HepG2 (cell line): ENCODE results near the gene TTLL4. TPM values are rescaled to one million over a fixed set of nuclear protein-coding genes. Genes with fewer than 3 reads are reported as not detected.
A peak's percentile ranks its signal among the peaks of the same experiment; 100 is the strongest.

Source experiments
- AHR ChIP-seq: IDR thresholded peaks from 2 replicates; pipeline ENCODE4 v1.6.1; 2018; ENCODE audit warnings: missing genetic modification reagents, missing compliant biosample characterization
- ELF3 ChIP-seq: IDR thresholded peaks from 2 replicates; pipeline ENCODE4 v1.6.1; 2016; ENCODE audit warnings: missing genetic modification reagents, missing compliant biosample characterization
- GABPA ChIP-seq, 2 experiments: IDR thresholded peaks; 2 replicates each; pipeline ENCODE4 v1.6.1; 2011 to 2016; ENCODE audit warnings: low read depth in 2 of 2, low read length in 1 of 2, missing biosample characterization in 1 of 2, missing genetic modification characterization in 1 of 2
- GATAD1 ChIP-seq: IDR thresholded peaks from 2 replicates; pipeline ENCODE4 v1.6.1; 2016; ENCODE audit warnings: missing genetic modification reagents, missing compliant biosample characterization
- IRF2 ChIP-seq: IDR thresholded peaks from 2 replicates; pipeline ENCODE4 v1.6.1; 2018; ENCODE audit warnings: missing genetic modification reagents, missing compliant biosample characterization
- JDP2 ChIP-seq: sonication (generic); formaldehyde crosslinking; IDR thresholded peaks from 2 replicates; pipeline ENCODE4 v1.8.1; 2022; ENCODE audit warnings: missing genetic modification reagents, borderline replicate concordance
- MIER2 ChIP-seq: IDR thresholded peaks from 2 replicates; pipeline ENCODE4 v1.6.1; 2016; ENCODE audit warnings: missing biosample characterization, missing genetic modification reagents
- MTA3 ChIP-seq: sonication (generic); formaldehyde crosslinking; IDR thresholded peaks from 2 replicates; pipeline ENCODE4 v1.4.0; 2020; ENCODE audit warnings: missing genetic modification reagents
- RBAK ChIP-seq: sonication (generic); formaldehyde crosslinking; IDR thresholded peaks from 2 replicates; pipeline ENCODE4 v1.5.1; 2020; ENCODE audit warnings: mild to moderate bottlenecking, missing genetic modification reagents
- RNF2 ChIP-seq: fragments of 450-650 bp; conservative IDR thresholded peaks from 2 replicates; pipeline ENCODE4 v1.6.1; 2016; ENCODE audit warnings: low read depth
- RXRA ChIP-seq: sonication (generic); formaldehyde crosslinking; IDR thresholded peaks from 2 replicates; pipeline ENCODE4 v1.5.1; 2020; ENCODE audit warnings: missing genetic modification reagents
- SALL2 ChIP-seq: sonication (generic); formaldehyde crosslinking; IDR thresholded peaks from 2 replicates; pipeline ENCODE4 v1.8.1; 2023; ENCODE audit warnings: mild to moderate bottlenecking, missing genetic modification reagents, inconsistent platforms
- SIX1 ChIP-seq: sonication (generic); formaldehyde crosslinking; IDR thresholded peaks from 2 replicates; pipeline ENCODE4 v1.4.0; 2020; ENCODE audit warnings: missing genetic modification reagents, borderline replicate concordance
- SMYD3 ChIP-seq: sonication (generic); formaldehyde crosslinking; IDR thresholded peaks from 2 replicates; pipeline ENCODE4 v1.8.1; 2023; ENCODE audit warnings: mild to moderate bottlenecking, missing genetic modification reagents
- ZFP37 ChIP-seq: sonication (generic); formaldehyde crosslinking; IDR thresholded peaks from 2 replicates; pipeline ENCODE4 v1.4.0; 2020; ENCODE audit warnings: missing genetic modification reagents, borderline replicate concordance
- ZNF367 ChIP-seq: sonication (generic); formaldehyde crosslinking; IDR thresholded peaks from 2 replicates; pipeline ENCODE4 v1.4.0; 2020; ENCODE audit warnings: missing genetic modification reagents, borderline replicate concordance
- ZNF615 ChIP-seq: sonication (generic); formaldehyde crosslinking; IDR thresholded peaks from 2 replicates; pipeline ENCODE4 v1.5.0; 2020; ENCODE audit warnings: mild to moderate bottlenecking, missing genetic modification reagents, borderline replicate concordance
- ZNF644 ChIP-seq: IDR thresholded peaks from 2 replicates; pipeline ENCODE4 v1.6.1; 2016; ENCODE audit warnings: low read depth
- ZNF792 ChIP-seq: IDR thresholded peaks from 2 replicates; pipeline ENCODE4 v1.6.1; 2016
- polyA plus RNA-seq, 8 experiments: library from polyadenylated mRNA; depleted of rRNA in 3 of 8; stranded (reverse) in 7 of 8; unstranded in 1 of 8; fragments of >200 nt; fragmentation: Illumina TruSeq in 4 of 8; extraction: Trizol in 4 of 8; gene quantifications; 2 replicates each; pipeline versions ENCODE4 v1.2.1 to v1.2.3, GENCODE V29; 2011 to 2016; ENCODE audit warnings: low read depth in 4 of 8, missing spikeins in 1 of 8, mixed read lengths in 1 of 8; ENCODE audit not compliant: insufficient read depth in 1 of 8
- total RNA-seq, 5 experiments: library from RNA; depleted of rRNA; stranded (reverse); fragments of >200 nt; fragmentation: Illumina TruSeq; extraction: Trizol; gene quantifications; 2 replicates each; pipeline ENCODE4 v1.2.3, GENCODE V29; 2016; ENCODE audit warnings: low read depth in 1 of 5
- TF ChIP-seq, protein P1 (sequence below): sonication (generic); formaldehyde crosslinking; IDR thresholded peaks from 2 replicates; pipeline ENCODE4 v1.4.0; 2020; ENCODE audit warnings: missing genetic modification reagents; ENCODE audit errors: not compliant biosample characterization
- TF ChIP-seq, protein P2 (sequence below): sonication (generic); formaldehyde crosslinking; conservative IDR thresholded peaks from 2 replicates; pipeline ENCODE4 v1.5.0; 2020; ENCODE audit warnings: missing genetic modification reagents
- TF ChIP-seq, protein P3 (sequence below): IDR thresholded peaks from 2 replicates; pipeline ENCODE4 v1.6.1; 2016
- TF ChIP-seq, protein P4 (sequence below): sonication (generic); formaldehyde crosslinking; IDR thresholded peaks from 2 replicates; pipeline ENCODE4 v1.5.1; 2020; ENCODE audit warnings: missing genetic modification reagents, mild to moderate bottlenecking, borderline replicate concordance
- TF ChIP-seq, protein P5 (sequence below): sonication (generic); formaldehyde crosslinking; IDR thresholded peaks from 2 replicates; pipeline ENCODE4 v1.4.0; 2020; ENCODE audit warnings: missing genetic modification reagents

TTLL4 gene
- total and polyA plus RNA-seq, 2 of the 13 experiments (the other 11 are each of a cell fraction or from before 2014, with no cell fraction given): 77.5 to 84.6 TPM

DNA sequence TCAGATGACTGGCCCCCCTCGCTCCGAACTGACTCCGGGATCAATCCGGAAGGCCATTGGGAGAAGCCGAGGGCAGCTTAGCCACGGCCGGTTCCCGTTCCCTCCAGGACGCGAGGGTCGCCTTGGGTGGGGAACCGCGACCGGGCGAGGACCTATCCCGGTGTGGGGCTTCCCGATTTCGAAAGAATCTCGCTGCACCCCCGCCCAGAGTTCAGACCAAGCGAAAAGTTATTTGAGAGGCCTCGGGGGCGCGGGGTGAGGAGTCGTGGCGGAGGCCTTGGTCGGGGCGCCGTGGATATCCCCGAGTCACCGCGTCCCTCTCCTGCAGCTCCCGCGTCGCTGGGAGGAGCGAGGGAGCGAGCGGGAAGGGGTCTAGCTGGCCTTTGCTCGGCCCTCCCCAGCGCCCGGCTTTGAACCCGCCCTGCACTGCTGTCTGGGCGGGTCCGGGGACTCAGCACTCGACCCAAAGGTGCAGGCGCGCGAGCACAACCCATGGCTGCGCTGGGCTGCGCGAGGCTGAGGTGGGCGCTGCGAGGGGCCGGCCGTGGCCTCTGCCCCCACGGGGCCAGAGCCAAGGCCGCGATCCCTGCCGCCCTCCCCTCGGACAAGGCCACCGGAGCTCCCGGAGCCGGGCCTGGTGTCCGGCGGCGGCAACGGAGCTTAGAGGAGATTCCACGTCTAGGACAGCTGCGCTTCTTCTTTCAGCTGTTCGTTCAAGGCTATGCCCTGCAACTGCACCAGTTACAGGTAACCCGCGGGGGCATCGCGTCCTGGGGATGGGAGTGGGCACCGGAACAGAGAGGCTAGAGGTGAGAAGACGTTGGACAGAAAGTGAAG, 71.3 kb downstream of the TTLL4 start, which contains the start of gene CYP27A1 (continued):
- TF ChIP-seq, protein P1, sequence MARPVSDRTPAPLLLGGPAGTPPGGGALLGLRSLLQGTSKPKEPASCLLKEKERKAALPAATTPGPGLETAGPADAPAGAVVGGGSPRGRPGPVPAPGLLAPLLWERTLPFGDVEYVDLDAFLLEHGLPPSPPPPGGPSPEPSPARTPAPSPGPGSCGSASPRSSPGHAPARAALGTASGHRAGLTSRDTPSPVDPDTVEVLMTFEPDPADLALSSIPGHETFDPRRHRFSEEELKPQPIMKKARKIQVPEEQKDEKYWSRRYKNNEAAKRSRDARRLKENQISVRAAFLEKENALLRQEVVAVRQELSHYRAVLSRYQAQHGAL: peak; percentile 86
- TF ChIP-seq IRF2 (CRISPR knock-in tag) (peak; percentile 61; the same call in 1 of the 2 replicates), ZNF615 (CRISPR knock-in tag) (no peak; the same call in 1 of the 2 replicates), ZNF367 (no peak), ZNF644 (CRISPR knock-in tag) (no peak), SMYD3 (CRISPR knock-in tag) (peak; percentile 68; the same call in 1 of the 2 replicates), AHR (CRISPR knock-in tag) (peak; percentile 39; the same call in 1 of the 2 replicates), ZFP37 (no peak), GABPA (IDR thresholded peaks at IDR 0.05; ENCODE audit: low read depth, low read length) (no peak), GABPA (CRISPR knock-in tag; IDR thresholded peaks at IDR 0.05; ENCODE audit: low read depth) (no peak; the same call in 1 of the 2 replicates), GATAD1 (CRISPR knock-in tag) (no peak), RNF2 (0 out of 2 replicates have a peak, but pooled peaks have one; percentile 28), RBAK (CRISPR knock-in tag) (no peak), MTA3 (CRISPR knock-in tag) (no peak), SIX1 (peak; percentile 9; the same call in 1 of the 2 replicates), SALL2 (CRISPR knock-in tag) (peak; percentile 99), RXRA (CRISPR knock-in tag) (peak; percentile 95), ELF3 (CRISPR knock-in tag) (peak; percentile 67), ZNF792 (CRISPR knock-in tag) (peak; percentile 58), JDP2 (CRISPR knock-in tag) (0 out of 2 replicates have a peak, but pooled peaks have one; percentile 21), MIER2 (no peak; the same call in 1 of the 2 replicates)
- TF ChIP-seq, protein P2, sequence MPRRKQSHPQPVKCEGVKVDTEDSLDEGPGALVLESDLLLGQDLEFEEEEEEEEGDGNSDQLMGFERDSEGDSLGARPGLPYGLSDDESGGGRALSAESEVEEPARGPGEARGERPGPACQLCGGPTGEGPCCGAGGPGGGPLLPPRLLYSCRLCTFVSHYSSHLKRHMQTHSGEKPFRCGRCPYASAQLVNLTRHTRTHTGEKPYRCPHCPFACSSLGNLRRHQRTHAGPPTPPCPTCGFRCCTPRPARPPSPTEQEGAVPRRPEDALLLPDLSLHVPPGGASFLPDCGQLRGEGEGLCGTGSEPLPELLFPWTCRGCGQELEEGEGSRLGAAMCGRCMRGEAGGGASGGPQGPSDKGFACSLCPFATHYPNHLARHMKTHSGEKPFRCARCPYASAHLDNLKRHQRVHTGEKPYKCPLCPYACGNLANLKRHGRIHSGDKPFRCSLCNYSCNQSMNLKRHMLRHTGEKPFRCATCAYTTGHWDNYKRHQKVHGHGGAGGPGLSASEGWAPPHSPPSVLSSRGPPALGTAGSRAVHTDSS (CRISPR knock-in tag): no peak
- TF ChIP-seq, protein P3, sequence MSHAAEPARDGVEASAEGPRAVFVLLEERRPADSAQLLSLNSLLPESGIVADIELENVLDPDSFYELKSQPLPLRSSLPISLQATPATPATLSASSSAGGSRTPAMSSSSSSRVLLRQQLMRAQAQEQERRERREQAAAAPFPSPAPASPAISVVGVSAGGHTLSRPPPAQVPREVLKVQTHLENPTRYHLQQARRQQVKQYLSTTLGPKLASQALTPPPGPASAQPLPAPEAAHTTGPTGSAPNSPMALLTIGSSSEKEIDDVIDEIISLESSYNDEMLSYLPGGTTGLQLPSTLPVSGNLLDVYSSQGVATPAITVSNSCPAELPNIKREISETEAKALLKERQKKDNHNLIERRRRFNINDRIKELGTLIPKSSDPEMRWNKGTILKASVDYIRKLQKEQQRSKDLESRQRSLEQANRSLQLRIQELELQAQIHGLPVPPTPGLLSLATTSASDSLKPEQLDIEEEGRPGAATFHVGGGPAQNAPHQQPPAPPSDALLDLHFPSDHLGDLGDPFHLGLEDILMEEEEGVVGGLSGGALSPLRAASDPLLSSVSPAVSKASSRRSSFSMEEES (CRISPR knock-in tag): no peak
- TF ChIP-seq, protein P4, sequence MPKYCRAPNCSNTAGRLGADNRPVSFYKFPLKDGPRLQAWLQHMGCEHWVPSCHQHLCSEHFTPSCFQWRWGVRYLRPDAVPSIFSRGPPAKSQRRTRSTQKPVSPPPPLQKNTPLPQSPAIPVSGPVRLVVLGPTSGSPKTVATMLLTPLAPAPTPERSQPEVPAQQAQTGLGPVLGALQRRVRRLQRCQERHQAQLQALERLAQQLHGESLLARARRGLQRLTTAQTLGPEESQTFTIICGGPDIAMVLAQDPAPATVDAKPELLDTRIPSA (CRISPR knock-in tag): no peak
- TF ChIP-seq, protein P5, sequence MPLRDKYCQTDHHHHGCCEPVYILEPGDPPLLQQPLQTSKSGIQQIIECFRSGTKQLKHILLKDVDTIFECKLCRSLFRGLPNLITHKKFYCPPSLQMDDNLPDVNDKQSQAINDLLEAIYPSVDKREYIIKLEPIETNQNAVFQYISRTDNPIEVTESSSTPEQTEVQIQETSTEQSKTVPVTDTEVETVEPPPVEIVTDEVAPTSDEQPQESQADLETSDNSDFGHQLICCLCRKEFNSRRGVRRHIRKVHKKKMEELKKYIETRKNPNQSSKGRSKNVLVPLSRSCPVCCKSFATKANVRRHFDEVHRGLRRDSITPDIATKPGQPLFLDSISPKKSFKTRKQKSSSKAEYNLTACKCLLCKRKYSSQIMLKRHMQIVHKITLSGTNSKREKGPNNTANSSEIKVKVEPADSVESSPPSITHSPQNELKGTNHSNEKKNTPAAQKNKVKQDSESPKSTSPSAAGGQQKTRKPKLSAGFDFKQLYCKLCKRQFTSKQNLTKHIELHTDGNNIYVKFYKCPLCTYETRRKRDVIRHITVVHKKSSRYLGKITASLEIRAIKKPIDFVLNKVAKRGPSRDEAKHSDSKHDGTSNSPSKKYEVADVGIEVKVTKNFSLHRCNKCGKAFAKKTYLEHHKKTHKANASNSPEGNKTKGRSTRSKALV (CRISPR knock-in tag): peak; percentile 97
